Ramos (cell line): ENCODE results near the gene C1orf167.

Experiments
- in situ Hi-C: fragments of 300-500 bp; cut with MboI; formaldehyde crosslinking; loops from one replicate; pipeline ENCODE4 v1.14.3; 2022; ENCODE audit warnings: low sequenced_read_pairs; ENCODE audit not compliant: unreplicated experiment

Gene C1orf167

GRCh38 chr1:11781297-11781696, 19.3 kb downstream of the C1orf167 start:
- in situ Hi-C loops, result no loop called here

GRCh38 chr1:11782127-11782708, 20.2 kb downstream of the C1orf167 start:
- in situ Hi-C loops, result no loop called here

GRCh38 chr1:11783556-11783955, 21.6 kb downstream of the C1orf167 start:
- in situ Hi-C loops, result no loop called here

- in situ Hi-C loops, result no loop called here
These were observed 22.4 kb downstream of the C1orf167 start for GRCh38 chr1:11784256-11784992.

- in situ Hi-C loops, result no loop called here
These were observed 23.2 kb downstream of the C1orf167 start for GRCh38 chr1:11784993-11785769.

GRCh38 chr1:11786168-11786567, 24.2 kb downstream of the C1orf167 start:
- in situ Hi-C loops, result no loop called here

- in situ Hi-C loops, result no loop called here
These were observed 25.3 kb downstream of the C1orf167 start for GRCh38 chr1:11787251-11787803.

GRCh38 chr1:11787804-11788436, 25.9 kb downstream of the C1orf167 start:
- in situ Hi-C loops, result no loop called here

GRCh38 chr1:11788549-11789053, 26.6 kb downstream of the C1orf167 start:
- in situ Hi-C loops, result no loop called here

GRCh38 chr1:11789126-11790067, 27.4 kb downstream of the C1orf167 start:
- in situ Hi-C loops, result no loop called here

- in situ Hi-C loops, result no loop called here
These were observed 28.3 kb downstream of the C1orf167 start for GRCh38 chr1:11790101-11790879.

- in situ Hi-C loops, result no loop called here
These were observed 29.1 kb downstream of the C1orf167 start for GRCh38 chr1:11790880-11791715.

GRCh38 chr1:11792106-11792505, 30.1 kb downstream of the C1orf167 start:
- in situ Hi-C loops, result no loop called here

- in situ Hi-C loops, result no loop called here
These were observed 31.8 kb downstream of the C1orf167 start for GRCh38 chr1:11793819-11794218.

- in situ Hi-C loops, result no loop called here
These were observed 32.6 kb downstream of the C1orf167 start for GRCh38 chr1:11794446-11795237.

- in situ Hi-C loops, result no loop called here
These were observed 33.4 kb downstream of the C1orf167 start for GRCh38 chr1:11795238-11795890.
